ENCODE measurements around the gene AGFG2.

AGFG2 gene

DNA sequence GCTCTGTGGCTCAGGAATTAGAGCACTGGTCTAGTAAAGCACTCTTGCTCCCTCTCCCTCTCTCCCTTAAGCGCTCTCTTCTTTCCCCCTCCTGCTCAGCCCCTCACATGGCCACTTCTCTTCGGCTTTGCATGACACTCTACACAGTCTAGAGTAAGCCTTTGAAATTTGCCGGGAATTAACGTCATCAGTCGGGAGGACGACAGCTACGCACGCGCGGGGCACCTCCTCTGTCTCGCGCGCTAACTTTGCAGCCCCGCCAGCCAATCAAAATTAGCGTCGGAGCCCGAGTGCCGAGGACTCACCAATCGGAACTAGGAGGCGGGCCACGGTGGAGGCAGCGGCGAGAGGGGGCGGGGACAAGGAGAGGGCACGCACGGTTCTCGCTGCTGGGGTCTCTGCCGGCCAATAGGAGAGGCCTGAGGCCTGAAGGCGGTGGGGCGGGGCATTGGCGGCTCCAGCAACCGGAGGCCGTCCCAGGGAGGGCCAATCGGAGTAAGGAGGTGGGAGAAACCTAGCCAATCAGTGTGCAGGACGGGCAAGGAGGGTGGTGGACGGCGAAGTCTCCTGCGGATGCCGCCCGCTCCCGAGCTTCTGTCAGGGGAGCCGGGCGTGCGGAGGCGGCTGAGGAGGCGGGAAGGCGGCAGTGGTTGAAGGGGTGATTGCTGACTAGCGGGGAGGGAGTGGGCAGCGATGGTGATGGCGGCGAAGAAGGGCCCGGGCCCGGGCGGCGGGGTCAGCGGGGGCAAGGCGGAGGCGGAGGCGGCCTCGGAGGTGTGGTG lies at the start of gene AGFG2 (continued):
- TF ChIP-seq PRDM10 (tag by site-specific recombination; IDR thresholded peaks at IDR 0.05) (peak; percentile 3; the same call in 1 of the 2 replicates), SETDB1 (IDR thresholded peaks at IDR 0.05; ENCODE audit: insufficient read length, low read length) (no peak), ZNF404 (tag by site-specific recombination; IDR thresholded peaks at IDR 0.05) (no peak), ZNF747 (tag by site-specific recombination; IDR thresholded peaks at IDR 0.05) (no peak), ZNF335 (tag by site-specific recombination; conservative IDR thresholded peaks at IDR 0.05) (peak; percentile 79), KLF16 (tag by site-specific recombination; IDR thresholded peaks at IDR 0.05) (peak; percentile 92), ZNF114 (tag by site-specific recombination; IDR thresholded peaks at IDR 0.05) (no peak), ZNF707 (tag by site-specific recombination; IDR thresholded peaks at IDR 0.05) (no peak), ZNF704 (tag by site-specific recombination; IDR thresholded peaks at IDR 0.05) (no peak), PRDM4 (tag by site-specific recombination; IDR thresholded peaks at IDR 0.05) (no peak), MZF1 (tag by site-specific recombination; IDR thresholded peaks at IDR 0.05; ENCODE audit: borderline replicate concordance) (no peak), ZNF132 (tag by site-specific recombination; IDR thresholded peaks at IDR 0.05; ENCODE audit: borderline replicate concordance) (no peak), ZBTB20 (tag by site-specific recombination; IDR thresholded peaks at IDR 0.05) (peak; percentile 76; the same call in 1 of the 2 replicates), ZNF571 (tag by site-specific recombination; IDR thresholded peaks at IDR 0.05) (no peak), ZNF585B (tag by site-specific recombination; IDR thresholded peaks at IDR 0.05) (no peak), ZBTB1 (tag by site-specific recombination; IDR thresholded peaks at IDR 0.05) (0 out of 2 replicates have a peak, but pooled peaks have one; percentile 83), ZNF677 (tag by site-specific recombination; IDR thresholded peaks at IDR 0.05) (no peak), ZNF416 (tag by site-specific recombination; IDR thresholded peaks at IDR 0.05) (no peak), PRDM1 (tag by site-specific recombination; IDR thresholded peaks at IDR 0.05) (no peak), BCL11A (tag by site-specific recombination; IDR thresholded peaks at IDR 0.05; ENCODE audit: low read depth) (0 out of 2 replicates have a peak, but pooled peaks have one; percentile 20), ZNF423 (tag by site-specific recombination; IDR thresholded peaks at IDR 0.05) (no peak), GLI4 (tag by site-specific recombination; IDR thresholded peaks at IDR 0.05) (no peak; the same call in 1 of the 2 replicates), ELK4 (IDR thresholded peaks at IDR 0.05; ENCODE audit: borderline replicate concordance, low read depth, low read length) (no peak), ZNF621 (tag by site-specific recombination; IDR thresholded peaks at IDR 0.05) (no peak), ZNF623 (tag by site-specific recombination; IDR thresholded peaks at IDR 0.05) (no peak), ZNF791 (tag by site-specific recombination; IDR thresholded peaks at IDR 0.05) (no peak), CTCF (tag by site-specific recombination; IDR thresholded peaks at IDR 0.05) (0 out of 2 replicates have a peak, but pooled peaks have one; percentile 16), ZNF76 (tag by site-specific recombination; IDR thresholded peaks at IDR 0.05; ENCODE audit: borderline replicate concordance, low read depth) (peak; percentile 59; the same call in 1 of the 2 replicates), HOXD13 (CRISPR knock-in tag; IDR thresholded peaks at IDR 0.05; ENCODE audit: borderline replicate concordance) (no peak)
